Spleen (tissue), 11 donors: ENCODE measurements around the gene AIRE. TPM values are rescaled to one million over a fixed set of nuclear protein-coding genes. Genes with fewer than 3 reads are reported as not detected.

Experiments
- DNase-seq: peaks from one replicate; pipeline ENCODE4 v3.0.0-alpha.2; 2020
- H3K27ac ChIP-seq, 8 donors: fragments of 200-600 bp; sonication (generic) in 7 of 8; 1 replicate in 4 of 8; 2 replicates in 4 of 8; pipeline versions ENCODE4 v1.5.0 to v1.8.0; 2016 to 2021; ENCODE audit warnings: inconsistent platforms in 4 of 8, mild to moderate bottlenecking in 4 of 8, moderate library complexity in 1 of 8
- H3K27me3 ChIP-seq, 7 donors: fragments of 200-600 bp; sonication (generic) in 6 of 7; replicated peaks in 1 of 7; 1 replicate in 4 of 7; 2 replicates in 3 of 7; pipeline versions ENCODE4 v1.5.0 to v1.8.0; 2016 to 2021; ENCODE audit warnings: inconsistent platforms in 3 of 7, mild to moderate bottlenecking in 1 of 7
- H3K36me3 ChIP-seq, 6 donors: fragments of 200-600 bp; sonication (generic) in 5 of 6; 1 replicate in 4 of 6; 2 replicates in 2 of 6; pipeline versions ENCODE4 v1.5.0 to v1.8.0; 2016 to 2021; ENCODE audit warnings: inconsistent platforms in 2 of 6
- H3K4me1 ChIP-seq, 6 donors: fragments of 200-600 bp; sonication (generic) in 5 of 6; 1 replicate in 3 of 6; 2 replicates in 3 of 6; pipeline versions ENCODE4 v1.5.0 to v1.8.0; 2016 to 2021; ENCODE audit warnings: inconsistent platforms in 3 of 6
- H3K4me3 ChIP-seq, 8 donors: fragments of 200-600 bp; sonication (generic) in 7 of 8; 1 replicate in 4 of 8; 2 replicates in 4 of 8; pipeline versions ENCODE4 v1.5.0 to v1.8.0; 2016 to 2021; ENCODE audit warnings: inconsistent platforms in 4 of 8, mild to moderate bottlenecking in 4 of 8, moderate library complexity in 2 of 8
- H3K9me3 ChIP-seq, 8 donors: fragments of 200-600 bp; sonication (generic) in 7 of 8; 1 replicate in 4 of 8; 2 replicates in 4 of 8; pipeline versions ENCODE4 v1.5.0 to v1.8.0; 2016 to 2021; ENCODE audit warnings: inconsistent platforms in 4 of 8
- POLR2A ChIP-seq, 3 donors: fragments of 450-650 bp; IDR thresholded peaks; one replicate each; pipeline ENCODE4 v1.5.1; 2017; ENCODE audit warnings: antibody characterized with exemption in 3 of 3, mild to moderate bottlenecking in 1 of 3
- POLR2AphosphoS5 ChIP-seq, 3 donors: sonication (generic); formaldehyde crosslinking; IDR thresholded peaks; one replicate each; pipeline ENCODE4 v1.5.1; 2017; ENCODE audit warnings: antibody characterized with exemption in 3 of 3
- WGBS, 5 donors: extraction: QIAGEN DNeasy Blood & Tissue Kit in 3 of 5; methylation state at CpG; one replicate each; pipeline versions ENCODE4 v1.1.5 to v1.1.7; 2013 to 2018; 5-methylcytosine and 5-hydroxymethylcytosine counted together
- intact Hi-C: fragments of 100-400 bp; cut with DNase I; formaldehyde crosslinking; loops from one replicate; pipeline ENCODE4 v1.15.0; 2023; ENCODE audit warnings: low total_unique reads
- polyA plus RNA-seq, 3 donors: library from polyadenylated mRNA; stranded (reverse); fragments of 200-250 nt; gene quantifications; one replicate each; pipeline ENCODE4 v1.2.1, GENCODE V29; 2013
- total RNA-seq, 7 donors: library from RNA; depleted of rRNA in 3 of 7; stranded (reverse); fragments of >200 nt in 3 of 7; fragmentation: NEBNext Ultra II Directional in 4 of 7; extraction: Animal tissue kit (Norgen Biotek cat#: 25700) in 4 of 7; gene quantifications; one replicate each; pipeline versions ENCODE4 v1.1.0 to v1.2.1, GENCODE V29; 2016 to 2021
- TF ChIP-seq, protein P1 (sequence below), 11 experiments: fragments of 200-600 bp in 7 of 11; fragments of 450-650 bp in 4 of 11; sonication (generic) in 4 of 11; IDR thresholded peaks in 8 of 11; conservative IDR thresholded peaks in 3 of 11; 1 replicate in 7 of 11; 2 replicates in 4 of 11; pipeline versions ENCODE4 v1.4.0 to v1.8.0; 2016 to 2021; ENCODE audit warnings: antibody characterized with exemption in 11 of 11, inconsistent platforms in 4 of 11, mild to moderate bottlenecking in 1 of 11
- donor health status: healthy with polysubstance abuse.
- donor health status: DM: no; HTN: no; CAD: no; lungs with moderate emphysema.
- donor health status: DM: no; HTN: no; CAD: no.
- donor health status: Bipolar disorder and iron deficiency.
- donor health status: healthy.
- donor health status: DM: no; HTN: no; CAD: no.
- donor health status: DM: yes; HTN: yes; CAD: no.

The AIRE gene
- total and polyA plus RNA-seq, 10 donors, result 0.08 to 0.16 (median 0.10) TPM; not detected in 6

DNA sequence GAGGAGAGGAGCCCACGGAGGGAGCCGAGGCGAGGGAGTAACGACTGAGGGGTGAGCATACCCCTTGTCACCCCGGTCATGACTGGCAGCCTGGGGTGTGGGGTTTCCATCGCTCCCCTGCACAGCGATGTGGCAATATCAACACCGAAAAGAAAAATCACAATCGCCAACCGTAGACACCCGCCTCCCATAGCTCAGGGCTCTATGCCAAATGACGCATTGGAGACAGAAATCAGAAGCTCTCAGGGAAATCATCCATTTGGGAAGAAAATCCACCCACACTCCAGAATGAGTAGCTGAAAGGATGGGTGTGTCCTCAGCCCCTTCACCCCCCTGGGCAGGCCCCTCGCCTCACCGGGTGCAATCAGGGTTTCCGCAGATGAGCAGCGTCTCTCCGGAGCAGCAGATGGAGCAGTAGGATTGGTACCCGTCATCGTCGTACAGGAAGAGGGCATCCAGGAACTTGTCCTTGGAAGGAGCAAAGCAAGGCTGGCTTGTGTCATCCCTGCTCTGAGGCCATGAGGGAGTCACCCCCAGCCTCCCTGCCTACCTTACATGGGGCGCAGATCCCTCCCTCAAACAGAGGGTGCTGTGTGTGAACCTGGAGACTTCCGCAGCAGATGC, 26.5 kb upstream of the AIRE start:
- Histone ChIP-seq H3K9me3 (no peaks in the 10 kb centered on the region), H3K27ac (no peak overlapping the region), H3K27me3 (peaks cover 0 to 21% (median 0%) of the 10 kb centered on the region in 7 donors), H3K4me3 (no peak overlapping the region), H3K36me3 (no peaks in the 10 kb centered on the region), H3K4me1 (peaks cover 0 to 6% (median 3%) of the 10 kb centered on the region in 6 donors)
- WGBS, 5 donors, result 80 to 92% (median 87%) methylated on average over 21 to 22 of the region's 22 CpGs
- DNase-seq, result peak; percentile 56
- TF ChIP-seq POLR2A (IDR thresholded peaks at IDR 0.05) (no peak), POLR2AphosphoS5 (IDR thresholded peaks at IDR 0.05) (no peak)
- TF ChIP-seq, protein P1, sequence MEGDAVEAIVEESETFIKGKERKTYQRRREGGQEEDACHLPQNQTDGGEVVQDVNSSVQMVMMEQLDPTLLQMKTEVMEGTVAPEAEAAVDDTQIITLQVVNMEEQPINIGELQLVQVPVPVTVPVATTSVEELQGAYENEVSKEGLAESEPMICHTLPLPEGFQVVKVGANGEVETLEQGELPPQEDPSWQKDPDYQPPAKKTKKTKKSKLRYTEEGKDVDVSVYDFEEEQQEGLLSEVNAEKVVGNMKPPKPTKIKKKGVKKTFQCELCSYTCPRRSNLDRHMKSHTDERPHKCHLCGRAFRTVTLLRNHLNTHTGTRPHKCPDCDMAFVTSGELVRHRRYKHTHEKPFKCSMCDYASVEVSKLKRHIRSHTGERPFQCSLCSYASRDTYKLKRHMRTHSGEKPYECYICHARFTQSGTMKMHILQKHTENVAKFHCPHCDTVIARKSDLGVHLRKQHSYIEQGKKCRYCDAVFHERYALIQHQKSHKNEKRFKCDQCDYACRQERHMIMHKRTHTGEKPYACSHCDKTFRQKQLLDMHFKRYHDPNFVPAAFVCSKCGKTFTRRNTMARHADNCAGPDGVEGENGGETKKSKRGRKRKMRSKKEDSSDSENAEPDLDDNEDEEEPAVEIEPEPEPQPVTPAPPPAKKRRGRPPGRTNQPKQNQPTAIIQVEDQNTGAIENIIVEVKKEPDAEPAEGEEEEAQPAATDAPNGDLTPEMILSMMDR (IDR thresholded peaks at IDR 0.05 in 8 of 11, conservative IDR thresholded peaks at IDR 0.05 in 3 of 11), result no peak
- intact Hi-C loops, result no loop called here

DNA sequence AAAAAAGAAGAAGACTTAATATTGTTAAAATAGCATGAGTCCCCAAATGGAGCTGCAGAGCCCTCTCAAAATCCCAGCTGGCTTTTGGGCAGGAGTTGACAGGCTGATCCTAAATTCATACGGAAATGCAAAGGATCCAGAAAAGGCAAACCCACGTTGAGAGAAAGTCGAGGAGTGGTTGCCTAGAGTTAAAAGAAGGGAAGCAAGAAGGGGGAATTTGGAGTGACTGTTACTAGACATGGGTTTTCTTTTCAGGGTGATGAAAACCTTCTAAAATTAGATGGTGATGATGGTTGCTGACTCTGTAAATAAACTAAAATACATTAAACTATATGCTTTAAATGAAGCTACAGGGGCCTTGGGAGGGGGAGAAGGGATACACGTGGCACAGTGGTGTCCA, 25.6 kb upstream of the AIRE start:
- H3K27ac ChIP-seq, result no peak overlapping the region
- H3K27me3 ChIP-seq, result peaks cover 0 to 13% (median 0%) of the 10 kb centered on the region in 7 donors
- TF ChIP-seq, protein P1 (IDR thresholded peaks at IDR 0.05 in 8 of 11, conservative IDR thresholded peaks at IDR 0.05 in 3 of 11), result no peak
- TF ChIP-seq POLR2AphosphoS5 (IDR thresholded peaks at IDR 0.05) (no peak), POLR2A (IDR thresholded peaks at IDR 0.05) (no peak)
- no peaks in the 10 kb centered on the region for H3K9me3 ChIP-seq
- DNase-seq, result no peak
- H3K36me3 ChIP-seq, result no peaks in the 10 kb centered on the region
- 55 to 74% (median 59%) methylated on average over 4 of the region's 4 CpGs for WGBS, 5 donors
- intact Hi-C loops, result no loop called here
- H3K4me3 ChIP-seq, result no peak overlapping the region
- H3K4me1 ChIP-seq, result no peaks in the 10 kb centered on the region

DNA sequence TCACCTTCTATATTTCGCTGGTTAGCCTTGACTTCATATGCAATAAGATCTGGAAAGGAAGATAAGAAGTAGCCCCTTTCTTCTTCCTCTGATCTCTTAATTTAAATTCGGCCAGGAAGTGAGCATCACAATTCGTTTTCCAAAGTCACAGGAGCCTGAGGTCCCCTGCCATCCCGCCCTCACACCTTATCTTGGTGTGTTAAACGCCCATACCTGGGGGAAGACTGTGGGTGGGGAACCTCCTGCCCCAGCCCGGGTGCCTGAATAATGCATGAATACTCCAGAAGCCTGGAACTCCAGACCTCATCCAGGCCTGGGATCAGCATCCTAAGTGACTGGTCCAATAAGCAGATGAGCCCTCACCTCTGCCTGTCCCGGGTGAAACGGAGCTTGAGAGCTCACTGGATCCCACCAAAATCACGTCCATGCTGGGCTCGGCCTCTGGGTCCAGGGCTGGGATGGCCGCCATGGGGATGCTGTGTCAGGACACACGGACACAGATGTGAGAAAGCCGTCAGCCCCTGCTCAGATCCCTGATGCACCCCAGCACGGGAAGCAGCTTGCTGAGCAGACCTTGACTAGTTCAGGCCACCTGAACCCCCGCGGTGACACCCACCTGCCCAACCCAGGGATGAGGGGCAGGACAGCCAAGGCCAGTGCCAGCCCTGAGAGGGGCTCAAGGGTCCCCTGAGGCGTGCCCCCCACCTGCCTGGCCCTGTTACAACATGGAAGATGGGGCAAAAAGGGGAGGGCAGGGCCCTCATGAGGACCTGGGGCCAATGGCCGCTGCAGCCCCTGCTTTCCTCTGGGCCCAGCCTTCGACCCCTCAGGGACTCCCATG, 24.7 kb upstream of the AIRE start:
- intact Hi-C loops, result no loop called here
- peak; percentile 70 for DNase-seq
- Histone ChIP-seq H3K9me3 (no peaks in the 10 kb centered on the region), H3K27ac (no peak overlapping the region), H3K27me3 (peaks cover 0 to 7% (median 0%) of the 10 kb centered on the region in 7 donors), H3K4me1 (no peaks in the 10 kb centered on the region), H3K36me3 (no peaks in the 10 kb centered on the region), H3K4me3 (no peak overlapping the region)
- TF ChIP-seq POLR2A (IDR thresholded peaks at IDR 0.05) (no peak), POLR2AphosphoS5 (IDR thresholded peaks at IDR 0.05) (no peak)
- TF ChIP-seq, protein P1 (IDR thresholded peaks at IDR 0.05 in 8 of 11, conservative IDR thresholded peaks at IDR 0.05 in 3 of 11), result no peak
- WGBS, 5 donors, result 68 to 89% (median 84%) methylated on average over 6 to 19 of the region's 19 CpGs

DNA sequence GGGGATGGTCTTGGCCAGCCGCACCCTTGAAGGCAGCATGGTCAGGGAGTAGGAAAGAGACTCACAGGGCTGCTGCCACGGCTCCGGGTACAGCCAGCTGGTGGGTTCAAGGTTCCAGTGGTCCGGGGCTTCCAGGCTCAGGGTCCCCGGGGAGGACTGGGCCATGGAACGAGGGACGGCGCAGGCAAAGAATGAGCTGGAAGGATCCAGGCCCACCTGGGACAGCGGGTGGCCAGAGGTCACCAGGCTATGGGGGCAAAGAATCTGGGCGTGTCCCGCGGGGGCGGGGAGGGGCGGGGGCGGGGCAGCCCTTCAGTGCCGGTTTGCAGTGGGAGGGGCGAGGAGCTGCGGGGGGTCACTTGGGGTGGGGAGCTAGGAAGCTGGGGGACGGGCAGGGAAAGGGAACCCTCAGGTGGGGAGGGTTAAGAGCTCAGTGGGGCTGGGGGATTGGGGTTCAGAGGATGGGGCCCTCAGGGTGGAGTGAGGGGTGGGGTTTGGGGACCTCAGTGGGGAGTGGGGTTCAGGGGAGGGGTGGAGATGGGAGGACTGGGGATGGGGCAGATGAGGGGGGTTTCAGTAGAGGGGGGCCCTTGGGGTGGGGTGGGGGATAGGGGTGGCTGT, 23.9 kb upstream of the AIRE start, which contains the start of gene DNMT3L:
Gene DNMT3L, minus strand, starts transcription at position 223 of the 621 bp plus-strand sequence. CDS start 638 bp downstream, outside the sequence.
- Histone ChIP-seq H3K9me3 (no peaks in the 10 kb centered on the region), H3K4me1 (no peaks in the 10 kb centered on the region), H3K27me3 (peaks cover 0 to 7% (median 0%) of the 10 kb centered on the region in 7 donors), H3K27ac (no peak within 1 kb of the TSS), H3K36me3 (no peaks in the 10 kb centered on the region), H3K4me3 (no peak within 1 kb of the TSS)
- TF ChIP-seq, protein P1 (IDR thresholded peaks at IDR 0.05 in 8 of 11, conservative IDR thresholded peaks at IDR 0.05 in 3 of 11), result no peak
- TF ChIP-seq POLR2A (IDR thresholded peaks at IDR 0.05), result no peak
- no peak for TF ChIP-seq POLR2AphosphoS5 (IDR thresholded peaks at IDR 0.05)
- WGBS, 5 donors, result 78 to 85% (median 79%) methylated on average over 18 to 19 of the region's 19 CpGs
- intact Hi-C loops, result no loop called here
- no peak for DNase-seq
